ENCODE measurements around the gene SNAPC2. TPM values are rescaled to one million over a fixed set of nuclear protein-coding genes. Genes with fewer than 3 reads are reported as not detected.

Gene SNAPC2
- total RNA-seq, 1 donor from 2014 or later, result 32.0 TPM

- H3K27me3 ChIP-seq (ENCODE audit: control insufficient read depth, insufficient read depth, low read length), result no peaks in the 10 kb centered on the region
- H3K36me3 ChIP-seq (ENCODE audit: control insufficient read depth, insufficient read depth, low read length), result peaks cover 5% of the 10 kb centered on the region
- no peak for TF ChIP-seq CTCF (IDR thresholded peaks at IDR 0.05; ENCODE audit: insufficient read depth, low read length, poor library complexity, severe bottlenecking)
- no peak overlapping the region for H3K4me3 ChIP-seq (ENCODE audit: low read depth, low read length)
- DNase-seq (ENCODE audit: low read depth), result no peak
These were observed 43.4 kb downstream of the SNAPC2 start for GRCh38 chr19:7963566-7963965.

- H3K36me3 ChIP-seq (ENCODE audit: control insufficient read depth, insufficient read depth, low read length), result peaks cover 5% of the 10 kb centered on the region
- TF ChIP-seq CTCF (IDR thresholded peaks at IDR 0.05; ENCODE audit: insufficient read depth, low read length, poor library complexity, severe bottlenecking), result no peak
- H3K27me3 ChIP-seq (ENCODE audit: control insufficient read depth, insufficient read depth, low read length), result no peaks in the 10 kb centered on the region
- no peak for DNase-seq (ENCODE audit: low read depth)
- H3K4me3 ChIP-seq (ENCODE audit: low read depth, low read length), result no peak overlapping the region
These were observed 45.2 kb downstream of the SNAPC2 start for GRCh38 chr19:7965259-7965841.

- Histone ChIP-seq H3K4me3 (ENCODE audit: low read depth, low read length) (no peak overlapping the region), H3K36me3 (ENCODE audit: control insufficient read depth, insufficient read depth, low read length) (peaks cover 5% of the 10 kb centered on the region), H3K27me3 (ENCODE audit: control insufficient read depth, insufficient read depth, low read length) (no peaks in the 10 kb centered on the region)
- no peak for TF ChIP-seq CTCF (IDR thresholded peaks at IDR 0.05; ENCODE audit: insufficient read depth, low read length, poor library complexity, severe bottlenecking)
- DNase-seq (ENCODE audit: low read depth), result no peak
These were observed 46.0 kb downstream of the SNAPC2 start for GRCh38 chr19:7965921-7966665.

GRCh38 chr19:7968008-7968795 lies 48.1 kb downstream of the SNAPC2 start:
- no peak for DNase-seq (ENCODE audit: low read depth)
- no peak overlapping the region for H3K4me3 ChIP-seq (ENCODE audit: low read depth, low read length)
- H3K36me3 ChIP-seq (ENCODE audit: control insufficient read depth, insufficient read depth, low read length), result peaks cover 7% of the 10 kb centered on the region
- no peaks in the 10 kb centered on the region for H3K27me3 ChIP-seq (ENCODE audit: control insufficient read depth, insufficient read depth, low read length)
- TF ChIP-seq CTCF (IDR thresholded peaks at IDR 0.05; ENCODE audit: insufficient read depth, low read length, poor library complexity, severe bottlenecking), result no peak

- no peak for TF ChIP-seq CTCF (IDR thresholded peaks at IDR 0.05; ENCODE audit: insufficient read depth, low read length, poor library complexity, severe bottlenecking)
- Histone ChIP-seq H3K36me3 (ENCODE audit: control insufficient read depth, insufficient read depth, low read length) (peaks cover 5% of the 10 kb centered on the region), H3K27me3 (ENCODE audit: control insufficient read depth, insufficient read depth, low read length) (no peaks in the 10 kb centered on the region), H3K4me3 (ENCODE audit: low read depth, low read length) (no peak overlapping the region)
- DNase-seq (ENCODE audit: low read depth), result no peak
These were observed 48.8 kb downstream of the SNAPC2 start for GRCh38 chr19:7968796-7969554.

All from kidney epithelial cell (primary cell).